Erythroblast (primary cell): ENCODE measurements around the gene KRTAP12-1.

Experiments
- GATA1 ChIP-seq: IDR thresholded peaks from 2 replicates; pipeline ENCODE4 v1.6.1; 2011; ENCODE audit warnings: low read depth, mild to moderate bottlenecking, control low read depth, low read length, moderate library complexity
- POLR2A ChIP-seq: IDR thresholded peaks from 2 replicates; pipeline ENCODE4 v1.6.1; 2011; ENCODE audit warnings: mild to moderate bottlenecking, low read length

GRCh38 chr21:44718093-44718492, 36.1 kb upstream of the KRTAP12-1 start:
- TF ChIP-seq POLR2A, result no peak
- TF ChIP-seq GATA1, result no peak
